GM18511 (cell line): ENCODE measurements around the gene ERO1A.
A peak's percentile ranks its signal among the peaks of the same experiment; 100 is the strongest.

Experiments used
- ATAC-seq: cut with Tn5 transposase; IDR thresholded peaks from one replicate; pipeline ENCODE4 v1.9.1; 2021; ENCODE audit warnings: mild to moderate bottlenecking, moderate library complexity; ENCODE audit not compliant: unreplicated experiment

The ERO1A gene

DNA sequence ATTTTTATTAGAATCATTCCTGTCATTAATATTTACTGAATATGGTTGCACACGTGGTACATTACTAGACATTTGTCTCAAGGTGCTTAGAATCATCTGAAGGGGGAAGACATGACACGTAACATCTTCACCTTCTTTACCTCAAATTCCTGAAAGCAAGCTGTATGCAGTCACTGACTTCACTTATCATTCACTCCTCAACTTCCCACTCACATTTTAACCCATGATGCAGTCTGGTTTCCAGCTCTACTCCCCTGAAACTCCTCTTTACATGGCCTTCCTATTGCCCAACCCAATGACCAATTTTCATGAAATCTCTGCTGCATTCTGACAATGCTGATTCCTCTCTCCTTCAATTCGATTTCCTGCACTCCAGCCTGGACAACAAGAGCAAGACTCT lies 5.9 kb upstream of the ERO1A start:
- ATAC-seq = no peak

DNA sequence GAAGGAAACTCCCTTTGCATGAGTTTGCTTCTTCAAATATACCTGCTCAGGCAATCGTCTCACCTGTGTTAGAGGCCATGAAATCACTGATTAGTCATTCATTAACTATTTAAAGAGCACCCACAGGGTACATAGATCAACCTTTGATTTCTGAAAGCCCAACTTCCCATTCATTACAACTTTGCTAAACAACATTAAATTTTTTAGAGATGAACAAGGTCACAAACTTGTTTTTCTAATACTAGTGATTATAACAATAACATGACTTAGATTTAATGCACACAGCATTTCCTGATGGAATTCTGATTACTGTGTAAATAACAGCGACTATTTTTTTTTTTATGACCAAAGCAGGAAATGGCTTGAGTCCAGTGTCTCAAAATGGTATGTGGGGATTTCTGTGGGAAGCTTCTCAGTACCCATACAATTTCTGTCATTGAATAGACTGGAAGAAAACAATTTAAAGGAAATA lies 5.4 kb upstream of the ERO1A start:
- no peak for ATAC-seq

DNA sequence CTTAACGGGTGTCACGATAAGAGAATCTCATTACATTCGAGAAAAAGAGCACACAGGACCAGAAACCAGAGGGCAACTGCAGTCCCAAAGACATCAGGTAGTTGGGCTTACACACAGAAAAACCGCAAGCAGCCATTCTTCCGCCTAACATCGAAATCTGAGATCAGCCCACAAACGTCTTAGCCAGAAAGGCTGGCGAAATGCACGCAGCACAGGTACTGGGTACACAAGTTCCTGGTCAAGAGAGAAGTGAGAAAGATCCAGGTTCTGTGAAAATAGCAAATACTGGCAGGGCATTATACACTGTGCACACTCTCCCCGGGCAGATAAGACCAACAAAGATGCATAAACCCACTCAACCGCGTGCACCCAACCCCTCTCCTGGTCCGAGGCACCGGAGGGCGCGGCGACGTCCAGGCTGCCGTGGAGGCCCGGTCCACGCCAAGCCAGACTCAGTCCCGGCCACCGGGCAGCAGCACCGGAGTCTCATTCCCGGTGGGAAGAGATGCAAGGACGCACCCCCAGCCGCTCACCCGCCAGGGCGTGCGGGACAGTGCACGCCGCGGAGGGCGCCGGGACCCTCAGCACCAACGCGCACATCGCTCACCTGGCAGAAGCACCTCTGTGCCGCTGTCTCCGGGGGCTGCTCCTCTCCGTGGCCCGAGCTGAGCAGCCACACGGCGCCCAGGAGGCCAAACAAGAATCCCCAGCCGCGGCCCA lies 437 bp downstream of the ERO1A start:
- peak; percentile 71 for ATAC-seq

DNA sequence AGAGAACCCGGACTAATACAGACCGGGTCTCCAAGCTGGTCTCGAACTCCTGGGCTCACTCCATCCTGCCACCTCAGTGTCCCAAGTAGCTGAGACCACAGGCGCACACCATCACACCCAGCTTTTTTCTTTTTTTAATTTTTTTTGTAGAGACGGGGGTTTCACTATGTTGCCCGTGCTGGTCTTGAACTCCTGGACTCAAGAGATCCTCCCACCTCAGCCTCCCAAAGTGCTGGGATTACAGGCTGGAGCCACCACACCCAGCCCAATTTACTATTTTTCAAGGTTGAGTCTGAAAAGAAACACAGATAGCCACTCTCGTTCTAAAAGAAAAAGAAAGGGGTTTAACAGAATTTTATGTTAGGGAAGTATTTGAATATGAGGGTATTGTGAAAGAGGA lies 1.8 kb downstream of the ERO1A start:
- no peak for ATAC-seq

DNA sequence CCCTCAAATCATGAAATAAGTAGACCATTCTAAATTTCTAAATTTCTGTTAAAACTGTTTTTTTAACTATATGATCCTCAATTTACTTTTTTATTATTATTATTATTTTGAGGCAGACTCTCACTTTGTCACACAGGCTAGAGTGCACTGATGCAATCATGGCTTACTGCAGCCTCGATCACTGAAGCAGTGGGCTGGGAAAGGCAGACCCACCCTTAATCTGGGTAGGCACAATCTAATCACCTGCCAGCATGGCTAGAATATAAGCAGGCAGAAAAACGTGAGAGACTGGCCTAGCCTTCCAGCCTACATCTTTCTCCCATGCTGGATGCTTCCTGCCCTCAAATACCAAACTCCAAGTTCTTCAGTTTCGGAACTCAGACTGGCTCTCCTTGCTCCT lies 2.3 kb downstream of the ERO1A start:
- no peak for ATAC-seq

DNA sequence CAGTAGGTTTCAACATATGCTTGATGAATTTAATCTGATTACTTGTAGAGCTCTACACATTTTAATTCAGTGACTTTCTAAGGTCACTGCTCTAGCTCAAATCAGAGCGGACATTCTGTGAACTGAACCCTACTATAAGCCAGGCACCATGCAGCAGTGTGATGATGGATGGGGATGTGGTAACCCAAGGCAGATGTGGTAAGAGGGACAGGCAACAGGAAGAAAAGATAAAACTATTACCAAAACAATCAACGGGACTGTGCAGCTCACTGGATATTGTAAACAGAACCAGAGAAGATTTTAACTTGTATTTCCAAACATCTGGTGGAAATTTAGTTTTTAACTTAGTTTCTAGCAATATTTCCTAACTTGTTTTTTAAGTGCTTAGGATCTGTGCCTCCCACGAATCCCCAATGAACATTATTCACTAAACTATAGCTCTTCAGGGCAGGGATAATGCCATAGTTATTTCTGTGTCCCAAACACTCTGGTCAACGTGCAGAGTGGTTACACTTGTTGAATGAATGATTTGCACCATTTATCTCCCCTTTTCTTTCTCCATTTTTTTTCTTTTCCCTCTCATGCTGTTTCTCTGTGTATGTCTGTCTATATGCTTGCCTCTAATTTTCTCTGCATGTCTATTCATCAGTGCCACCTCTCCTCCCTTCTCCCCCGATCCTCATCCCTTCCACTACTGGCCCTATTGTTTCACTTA lies 3.0 kb downstream of the ERO1A start:
- no peak for ATAC-seq

DNA sequence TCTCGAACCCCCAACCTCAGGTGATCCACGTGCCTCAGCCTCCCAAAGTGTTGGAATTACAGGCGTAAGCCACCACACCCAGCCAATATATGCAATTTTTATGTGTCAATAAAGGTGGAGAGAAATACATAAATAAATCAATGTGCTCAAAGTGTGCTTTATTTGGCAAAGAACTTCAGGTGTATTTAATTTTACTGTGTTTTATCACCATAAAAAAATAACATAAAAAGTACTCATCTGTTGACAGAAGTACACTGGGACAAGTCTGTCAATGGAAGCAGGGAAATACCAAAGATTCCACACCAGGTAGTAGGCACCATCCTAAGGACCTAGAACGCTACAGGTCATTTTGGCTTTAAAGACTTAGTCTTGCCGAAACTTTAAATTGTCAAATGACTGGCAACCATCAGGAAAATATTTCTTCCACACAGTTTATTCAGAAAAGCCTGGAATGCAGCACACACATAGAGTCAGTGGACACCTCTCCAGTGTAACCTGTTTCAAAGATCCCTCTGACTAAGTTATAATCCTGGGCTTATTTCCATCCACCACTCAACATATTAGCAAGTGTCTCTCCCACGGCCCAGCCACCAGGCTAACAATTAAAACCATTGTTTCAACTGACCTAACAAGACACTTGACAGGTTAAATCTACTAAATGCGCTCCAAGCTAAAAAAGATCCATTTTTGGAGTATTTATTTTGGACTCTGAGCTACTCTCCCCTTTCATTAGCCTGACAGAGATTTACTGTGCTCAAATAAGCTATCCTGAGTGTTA lies 4.2 kb downstream of the ERO1A start:
- no peak for ATAC-seq

DNA sequence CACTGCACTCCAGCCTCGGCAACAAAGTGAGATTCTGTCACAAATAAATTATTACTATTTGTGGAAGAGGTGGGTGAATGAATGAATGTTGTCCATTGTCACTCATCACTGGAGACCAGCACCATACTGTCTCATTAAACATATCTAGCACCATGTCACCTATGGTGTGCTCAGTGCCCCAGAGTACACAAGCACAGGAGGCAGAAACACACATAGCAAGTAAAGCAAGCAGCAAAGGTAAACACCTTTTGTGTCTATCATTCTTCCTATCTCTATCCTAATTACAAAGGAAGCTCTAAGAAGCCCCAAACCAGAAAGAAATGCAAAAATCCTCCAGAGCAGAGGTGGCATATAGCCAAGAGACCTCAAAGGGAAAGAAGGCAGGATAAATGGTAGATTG lies 9.2 kb downstream of the ERO1A start:
- no peak for ATAC-seq

DNA sequence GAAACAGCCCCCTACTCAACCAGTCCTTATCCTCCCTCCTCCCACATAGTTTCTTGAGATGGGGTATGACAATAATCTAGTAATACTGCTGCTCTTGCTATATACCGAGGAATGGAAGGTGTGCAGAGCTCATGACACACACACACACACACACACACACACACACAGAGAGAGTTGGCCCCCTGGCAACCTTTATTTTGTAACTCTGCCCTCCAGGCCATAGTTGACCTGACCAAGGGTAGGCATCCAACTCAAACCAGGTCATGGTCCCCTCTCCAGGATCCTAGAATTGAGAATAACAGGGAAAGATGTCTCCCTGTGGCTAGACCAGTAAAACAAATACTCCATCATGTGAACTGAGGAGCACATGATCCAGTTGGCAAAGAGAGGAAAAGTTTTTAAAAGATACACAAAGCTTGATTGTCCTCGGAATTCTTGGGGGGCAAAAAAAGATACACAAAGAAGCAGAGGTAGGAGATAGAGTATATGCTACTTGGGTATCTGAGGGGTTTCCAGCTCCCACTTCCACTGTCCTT lies 11.3 kb downstream of the ERO1A start:
- ATAC-seq = no peak

DNA sequence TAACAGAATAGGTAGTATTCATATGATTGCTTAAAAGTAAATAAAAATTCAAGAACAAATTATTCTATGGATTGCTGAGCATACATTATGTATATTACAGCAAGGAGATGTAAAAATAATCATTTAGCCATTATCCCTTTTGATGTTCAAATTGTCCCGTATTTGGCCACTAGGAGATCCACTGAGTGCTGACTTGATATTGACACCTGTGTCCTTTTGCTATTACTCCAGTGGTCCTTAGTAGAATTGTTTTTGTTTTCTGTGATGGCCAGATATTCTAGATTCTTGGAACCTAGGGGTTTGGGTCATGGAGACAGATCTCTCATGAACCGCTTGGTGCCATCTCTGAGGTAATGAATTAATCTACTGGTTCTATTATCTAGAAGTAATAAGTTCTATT lies 16.8 kb downstream of the ERO1A start:
- no peak for ATAC-seq

DNA sequence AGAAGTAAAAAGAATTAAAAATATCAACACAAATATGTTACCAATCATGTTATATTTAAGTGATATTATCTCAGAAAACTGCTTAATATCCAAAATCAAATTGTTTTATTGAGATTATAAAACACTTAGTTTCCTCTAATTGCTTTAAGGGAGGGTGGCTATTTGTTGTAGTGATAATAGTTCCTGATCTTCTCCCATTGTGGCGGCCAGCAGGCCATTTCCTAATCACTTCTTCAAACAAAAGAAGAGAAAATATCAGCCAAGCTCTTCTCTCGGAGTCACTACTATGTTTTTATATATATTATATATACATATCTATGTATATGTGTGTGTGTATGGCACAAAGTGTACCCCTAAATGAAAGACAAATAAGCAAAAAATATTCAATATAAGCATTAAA lies 31.5 kb downstream of the ERO1A start:
- no peak for ATAC-seq

DNA sequence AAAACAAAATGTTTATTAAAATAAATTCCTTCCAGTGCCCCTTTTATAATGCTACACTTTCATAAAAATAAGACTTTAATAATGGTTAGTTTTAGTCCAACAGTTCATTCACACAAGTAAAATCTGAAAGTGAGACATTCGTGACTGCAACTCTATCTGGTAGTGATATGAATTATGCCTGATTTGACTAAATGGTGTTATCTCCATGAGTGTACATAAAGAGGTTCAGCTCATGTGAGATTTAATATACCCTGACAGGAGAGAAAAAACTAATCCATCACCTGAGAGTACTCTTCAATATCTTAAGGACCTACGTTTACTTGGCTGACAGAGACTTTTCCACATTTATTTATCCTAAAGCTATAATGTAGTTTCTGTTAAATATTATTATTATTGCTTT lies 34.0 kb downstream of the ERO1A start:
- ATAC-seq = no peak

DNA sequence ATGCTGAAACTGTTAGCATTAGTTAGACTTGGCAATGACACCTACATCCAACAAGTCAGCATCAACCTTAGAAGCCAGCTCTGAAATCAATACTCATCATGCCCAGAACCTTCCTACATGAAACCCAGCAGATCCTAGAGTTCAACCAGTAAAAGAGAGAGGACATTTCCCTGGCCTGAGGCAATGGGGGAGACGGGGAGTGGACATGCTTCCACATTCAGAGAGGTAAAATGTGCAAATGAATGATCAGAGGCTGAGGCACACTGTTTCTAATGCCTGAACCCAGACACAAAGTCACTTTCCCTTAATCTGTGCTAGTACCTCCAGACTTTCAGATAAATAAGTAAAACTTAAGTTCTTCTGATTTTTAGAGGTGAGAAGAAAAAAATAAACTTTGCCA lies 34.5 kb downstream of the ERO1A start:
- no peak for ATAC-seq

DNA sequence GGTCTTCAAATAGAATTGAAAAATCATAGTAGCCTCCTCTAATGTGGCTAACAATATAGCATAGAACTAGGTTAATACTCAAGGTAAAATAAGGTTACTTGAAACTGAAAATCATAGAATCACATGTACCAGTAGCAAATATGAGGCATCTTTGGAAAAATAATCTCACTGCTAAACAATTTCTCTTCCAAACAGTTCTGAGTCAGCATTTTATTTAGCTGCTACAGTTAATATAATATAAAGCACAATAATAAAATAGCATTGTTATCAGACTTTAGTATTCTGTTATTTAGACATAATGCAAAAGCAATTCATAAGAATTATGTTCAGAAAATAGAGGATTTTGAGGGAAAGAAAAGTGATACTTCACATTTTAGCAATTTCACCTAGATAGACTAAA lies 35.0 kb downstream of the ERO1A start:
- no peak for ATAC-seq

DNA sequence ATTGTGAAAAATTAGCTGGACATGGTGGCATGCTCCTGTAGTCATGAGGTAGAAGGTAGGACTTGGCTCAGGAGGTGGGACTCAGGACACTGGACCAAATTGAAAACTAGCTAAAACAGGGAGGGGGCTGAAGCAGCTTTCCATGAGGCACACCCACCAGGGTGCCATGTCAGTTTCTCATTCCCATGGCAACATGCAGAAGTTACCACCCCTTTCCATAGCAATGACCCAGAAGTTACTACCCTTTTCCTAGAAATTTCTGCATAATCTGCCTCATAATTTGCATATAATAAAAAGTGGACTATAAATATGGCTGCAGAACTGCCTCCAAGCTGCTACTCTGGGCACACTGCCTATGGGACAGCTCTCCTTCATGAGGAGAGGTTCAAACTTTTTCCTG lies 38.5 kb downstream of the ERO1A start:
- no peak for ATAC-seq

DNA sequence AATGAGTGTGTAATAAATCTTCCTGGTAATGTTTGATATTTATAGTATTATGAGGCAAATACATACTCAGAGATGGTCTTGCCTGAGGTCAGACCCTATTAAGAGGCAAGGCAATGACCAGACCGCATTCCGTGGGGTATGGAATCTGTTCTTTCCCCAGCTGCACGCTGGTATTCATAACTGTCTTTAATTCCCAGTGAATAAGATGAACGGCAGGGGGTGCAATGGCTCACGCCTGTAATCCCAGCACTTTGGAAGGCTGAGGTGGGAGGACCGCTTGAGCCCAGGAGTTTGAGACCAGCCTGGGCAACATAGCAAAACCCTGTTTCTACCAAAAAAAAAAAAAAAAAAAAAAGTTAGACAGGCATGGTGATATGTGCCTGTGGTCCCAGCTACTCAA lies 44.6 kb downstream of the ERO1A start:
- ATAC-seq = no peak

DNA sequence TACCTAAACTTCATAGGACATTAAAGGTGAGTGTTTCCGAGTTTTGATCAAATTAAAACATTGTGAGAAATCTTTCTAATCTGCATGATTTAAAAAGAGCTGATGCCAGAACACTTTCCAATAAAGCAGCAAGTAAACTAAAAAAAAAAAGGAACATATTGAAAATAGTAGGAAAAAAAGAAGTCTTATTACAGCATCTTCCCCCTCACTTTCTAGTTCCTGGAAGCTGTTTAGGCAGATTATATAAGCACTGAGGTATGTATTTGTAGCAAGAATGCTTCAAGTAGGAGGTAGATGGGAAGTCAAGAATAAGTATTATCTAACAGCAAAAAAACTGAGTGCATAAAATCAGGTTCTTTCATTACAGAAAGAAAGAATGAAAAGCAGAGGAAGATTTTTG lies 45.8 kb downstream of the ERO1A start:
- ATAC-seq = no peak

DNA sequence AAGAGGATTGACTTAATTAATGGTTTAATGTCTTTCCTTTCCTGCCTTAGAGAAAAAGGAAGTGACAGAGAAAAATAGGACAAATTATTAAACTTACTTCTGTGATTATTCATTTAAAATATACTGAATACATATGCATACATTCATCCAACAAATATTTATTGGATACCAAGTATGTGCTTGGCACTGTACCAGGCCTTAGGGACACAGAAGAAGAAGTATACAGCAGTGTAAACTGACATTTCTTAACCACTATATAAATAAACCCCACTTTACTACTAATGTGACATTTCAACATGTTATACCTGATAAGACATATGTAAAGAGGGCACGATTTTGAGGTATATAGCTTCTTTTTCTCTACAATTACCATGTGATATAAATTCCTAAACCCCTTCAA lies 53.6 kb downstream of the ERO1A start:
- no peak for ATAC-seq

DNA sequence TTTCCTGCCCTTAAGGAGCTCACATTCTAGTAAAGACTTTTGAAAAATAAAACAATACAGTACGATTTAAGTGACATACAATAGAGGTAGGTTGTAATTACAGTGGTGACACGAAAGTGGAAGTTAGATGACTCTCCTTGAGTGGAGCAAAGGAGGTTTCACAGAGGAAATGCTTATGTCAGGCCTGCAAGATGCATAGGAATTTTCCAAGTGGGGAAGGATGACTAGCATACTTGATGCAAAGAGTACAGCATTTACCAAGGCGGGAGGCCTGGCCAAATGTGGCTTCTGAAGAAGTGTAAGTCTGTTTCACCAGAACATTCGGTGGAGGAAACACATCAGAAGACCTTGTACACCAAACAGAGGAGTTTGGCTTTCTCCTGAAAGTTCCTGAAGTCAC lies 55.2 kb downstream of the ERO1A start:
- no peak for ATAC-seq

DNA sequence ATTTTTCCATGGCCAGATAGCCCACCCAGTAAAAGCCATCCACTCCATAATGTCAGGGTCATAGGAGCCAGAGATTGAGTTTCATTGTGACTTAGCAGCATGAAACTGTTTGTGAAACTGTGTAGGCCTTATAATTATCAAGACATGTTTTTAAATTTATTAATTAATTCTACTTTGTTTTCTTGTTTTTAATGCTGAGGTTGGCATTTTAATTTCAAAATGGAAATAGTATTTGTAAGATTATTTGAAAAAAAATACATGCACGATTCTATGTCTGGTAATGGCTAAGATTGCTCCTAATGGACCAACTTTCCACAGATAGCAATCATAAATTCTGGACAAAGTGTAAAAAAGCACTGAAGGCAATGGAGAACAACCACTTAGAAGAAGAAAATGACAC lies 75.7 kb downstream of the ERO1A start:
- no peak for ATAC-seq

DNA sequence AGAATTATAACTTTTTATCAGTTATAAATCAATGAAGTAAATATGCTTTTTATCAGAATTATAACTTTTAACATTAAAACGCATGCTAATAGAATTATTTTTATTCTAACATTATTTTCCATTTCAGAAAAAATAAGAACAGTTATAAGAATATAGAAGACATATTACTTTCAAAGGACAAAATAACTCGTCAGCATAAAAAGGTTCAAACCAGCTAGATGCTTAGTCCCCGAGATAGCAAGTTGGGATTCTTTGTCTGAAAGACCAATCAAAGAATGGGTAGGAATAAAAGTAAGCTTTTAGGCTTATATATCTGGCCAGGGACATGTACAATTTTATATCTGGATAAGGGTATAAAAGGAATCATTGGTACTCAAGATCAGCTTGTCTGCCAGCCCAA lies 76.8 kb downstream of the ERO1A start:
- ATAC-seq = no peak

DNA sequence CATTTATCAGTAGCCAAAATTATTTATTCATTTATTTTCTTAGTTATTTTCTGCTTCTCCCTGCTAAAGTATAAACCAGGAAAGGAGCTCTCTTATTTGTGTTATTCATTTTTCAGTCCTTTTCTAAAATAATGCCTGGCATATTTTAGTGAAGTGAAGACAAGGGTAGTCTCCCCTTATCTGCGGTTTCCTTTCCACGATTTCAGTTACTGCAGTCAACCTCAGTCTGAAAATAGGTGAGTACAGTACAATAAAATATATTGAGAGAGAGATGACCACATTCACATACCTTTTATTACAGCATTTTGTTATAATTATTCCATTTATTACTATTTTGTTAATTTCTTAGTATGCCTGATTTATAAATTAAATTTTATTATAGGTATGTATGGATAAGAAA lies 85.2 kb downstream of the ERO1A start:
- no peak for ATAC-seq
